GM12874 (cell line): ENCODE data around the gene RAPGEF1.

Experiments
- TF ChIP-seq, protein P1 (sequence below): IDR thresholded peaks from 2 replicates; pipeline ENCODE4 v1.5.1; 2011; ENCODE audit warnings: low read depth, mild to moderate bottlenecking, control low read depth, low read length, moderate library complexity; ENCODE audit not compliant: insufficient read depth

RAPGEF1 gene

DNA sequence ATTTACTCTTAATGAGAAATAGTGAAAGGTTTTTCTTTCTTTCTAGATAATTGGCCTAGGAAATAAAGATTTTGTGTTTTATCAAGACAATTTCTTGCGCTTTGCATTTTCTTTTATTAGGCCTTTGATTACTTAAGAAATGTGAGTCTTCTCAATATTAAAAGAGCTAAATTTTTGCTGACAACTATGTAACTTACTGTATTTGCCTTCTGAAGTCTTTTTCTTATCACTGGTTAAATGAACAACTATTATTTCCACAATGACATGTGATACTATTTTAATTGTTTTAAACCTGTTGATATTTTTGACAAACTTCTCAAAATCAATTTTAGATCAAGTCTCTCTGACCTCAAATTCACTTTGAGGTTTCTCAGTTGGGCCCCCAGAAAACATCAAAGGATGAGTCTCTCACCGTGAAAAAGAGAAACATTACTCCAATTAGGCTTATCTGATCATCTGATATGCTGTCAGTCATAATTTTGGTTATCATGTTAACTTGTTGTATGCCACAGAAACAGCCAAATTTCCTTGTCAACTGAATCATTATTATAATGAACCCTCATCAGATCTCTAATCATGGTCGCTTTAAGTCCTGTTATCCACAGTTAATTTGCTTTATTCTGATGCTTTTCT lies 48.8 kb downstream of the RAPGEF1 start:
- TF ChIP-seq, protein P1, sequence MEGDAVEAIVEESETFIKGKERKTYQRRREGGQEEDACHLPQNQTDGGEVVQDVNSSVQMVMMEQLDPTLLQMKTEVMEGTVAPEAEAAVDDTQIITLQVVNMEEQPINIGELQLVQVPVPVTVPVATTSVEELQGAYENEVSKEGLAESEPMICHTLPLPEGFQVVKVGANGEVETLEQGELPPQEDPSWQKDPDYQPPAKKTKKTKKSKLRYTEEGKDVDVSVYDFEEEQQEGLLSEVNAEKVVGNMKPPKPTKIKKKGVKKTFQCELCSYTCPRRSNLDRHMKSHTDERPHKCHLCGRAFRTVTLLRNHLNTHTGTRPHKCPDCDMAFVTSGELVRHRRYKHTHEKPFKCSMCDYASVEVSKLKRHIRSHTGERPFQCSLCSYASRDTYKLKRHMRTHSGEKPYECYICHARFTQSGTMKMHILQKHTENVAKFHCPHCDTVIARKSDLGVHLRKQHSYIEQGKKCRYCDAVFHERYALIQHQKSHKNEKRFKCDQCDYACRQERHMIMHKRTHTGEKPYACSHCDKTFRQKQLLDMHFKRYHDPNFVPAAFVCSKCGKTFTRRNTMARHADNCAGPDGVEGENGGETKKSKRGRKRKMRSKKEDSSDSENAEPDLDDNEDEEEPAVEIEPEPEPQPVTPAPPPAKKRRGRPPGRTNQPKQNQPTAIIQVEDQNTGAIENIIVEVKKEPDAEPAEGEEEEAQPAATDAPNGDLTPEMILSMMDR, result no peak

DNA sequence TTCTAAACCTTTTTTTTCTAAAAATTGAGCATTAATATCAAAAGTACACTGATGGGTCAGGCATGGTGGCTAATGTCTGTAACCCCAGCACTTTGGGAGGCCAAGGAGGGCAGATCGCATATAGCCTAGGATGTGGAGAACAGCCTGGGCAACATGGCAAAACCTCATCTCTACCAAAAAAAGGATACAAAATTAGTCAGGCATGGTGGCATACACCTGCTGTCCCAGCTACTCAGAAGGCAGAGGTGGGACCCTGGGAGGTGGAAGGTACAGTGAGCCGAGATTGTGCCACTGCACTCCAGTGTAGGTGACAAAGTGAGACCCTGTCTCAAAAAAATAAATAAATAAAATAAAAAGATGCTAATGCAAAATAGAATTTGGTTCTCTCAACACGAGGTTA lies 49.4 kb downstream of the RAPGEF1 start:
- TF ChIP-seq, protein P1, result no peak

DNA sequence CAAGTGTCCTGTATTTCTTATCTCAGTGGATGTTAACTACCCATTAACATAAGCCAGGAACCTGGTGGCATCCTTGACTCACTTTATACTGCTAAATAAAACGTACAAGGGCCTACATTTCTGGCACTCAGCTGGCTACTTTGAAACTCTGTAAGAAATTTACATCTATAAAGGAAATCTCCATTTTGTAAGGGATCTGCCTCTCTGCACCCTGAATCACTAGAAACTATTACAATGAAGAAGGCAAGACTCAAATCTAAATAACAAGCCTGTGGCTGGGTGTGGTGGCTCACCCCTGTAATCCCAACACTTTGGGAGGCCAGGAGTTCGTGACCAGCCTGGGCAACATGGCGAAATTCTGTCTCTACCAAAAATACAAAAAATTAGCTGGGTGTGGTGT lies 51.5 kb downstream of the RAPGEF1 start:
- TF ChIP-seq, protein P1, result no peak

DNA sequence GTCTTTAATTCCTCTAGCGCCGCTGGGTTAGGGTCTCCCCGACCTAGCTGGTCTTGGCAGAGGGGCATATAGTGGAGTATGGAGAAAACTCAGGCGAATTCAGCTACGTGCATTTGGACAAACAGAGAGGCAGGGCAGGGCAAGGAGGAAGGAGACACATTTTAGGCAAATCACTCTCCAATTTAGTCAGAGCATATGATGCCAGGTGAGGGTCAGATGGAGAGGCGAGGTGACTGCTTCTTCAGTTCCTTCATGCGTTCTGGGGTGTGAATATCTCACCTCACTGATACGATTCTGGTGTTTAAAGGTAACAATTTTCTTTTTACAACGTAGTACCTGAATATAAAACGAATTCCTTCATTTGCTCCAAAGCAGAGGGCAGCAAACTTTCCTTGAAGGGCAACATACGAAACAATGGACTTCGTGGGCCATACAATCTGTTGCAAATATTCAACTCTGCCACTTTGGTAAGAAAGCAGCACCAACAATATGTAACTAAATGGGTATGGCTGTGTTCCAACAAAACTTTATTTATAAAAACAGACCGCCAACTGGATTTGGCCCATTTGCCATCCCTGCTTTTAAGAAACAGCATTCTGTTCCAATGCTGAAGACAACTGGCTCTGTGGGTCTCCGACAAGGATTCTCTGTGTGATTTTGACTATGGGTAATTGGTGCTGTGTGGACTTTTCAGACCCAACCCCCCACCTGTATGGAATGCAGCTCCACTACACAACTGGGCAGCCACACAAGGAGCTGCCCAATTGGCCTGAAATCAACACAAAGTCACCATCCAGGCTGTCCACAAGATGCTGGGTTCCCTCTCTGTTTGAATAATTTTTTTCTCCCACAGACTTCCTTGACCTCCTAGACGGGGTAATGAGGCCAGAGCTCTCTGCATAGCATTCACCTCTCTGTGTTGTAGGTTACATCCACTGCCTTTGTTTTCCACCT lies 53.8 kb downstream of the RAPGEF1 start:
- TF ChIP-seq, protein P1, result no peak

DNA sequence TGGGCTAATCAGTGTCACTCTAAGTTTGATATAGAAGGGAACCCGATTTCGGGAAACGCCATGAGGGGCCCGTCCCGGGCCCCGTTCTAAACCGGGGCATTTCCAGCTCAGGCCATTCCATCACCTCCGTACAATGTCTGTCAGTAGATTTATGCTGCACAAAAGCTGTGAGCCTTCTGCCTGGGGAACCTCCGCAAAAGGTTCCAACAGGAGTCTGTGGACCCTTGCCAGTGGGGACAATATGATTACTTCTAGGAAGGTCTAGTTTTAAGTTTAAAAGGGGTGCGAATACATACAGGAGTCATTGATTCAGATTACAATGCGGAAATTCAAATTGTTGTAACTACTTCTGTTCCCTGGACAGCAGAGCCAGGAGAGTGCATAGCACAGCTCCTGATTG lies 57.6 kb downstream of the RAPGEF1 start:
- TF ChIP-seq, protein P1, result no peak

DNA sequence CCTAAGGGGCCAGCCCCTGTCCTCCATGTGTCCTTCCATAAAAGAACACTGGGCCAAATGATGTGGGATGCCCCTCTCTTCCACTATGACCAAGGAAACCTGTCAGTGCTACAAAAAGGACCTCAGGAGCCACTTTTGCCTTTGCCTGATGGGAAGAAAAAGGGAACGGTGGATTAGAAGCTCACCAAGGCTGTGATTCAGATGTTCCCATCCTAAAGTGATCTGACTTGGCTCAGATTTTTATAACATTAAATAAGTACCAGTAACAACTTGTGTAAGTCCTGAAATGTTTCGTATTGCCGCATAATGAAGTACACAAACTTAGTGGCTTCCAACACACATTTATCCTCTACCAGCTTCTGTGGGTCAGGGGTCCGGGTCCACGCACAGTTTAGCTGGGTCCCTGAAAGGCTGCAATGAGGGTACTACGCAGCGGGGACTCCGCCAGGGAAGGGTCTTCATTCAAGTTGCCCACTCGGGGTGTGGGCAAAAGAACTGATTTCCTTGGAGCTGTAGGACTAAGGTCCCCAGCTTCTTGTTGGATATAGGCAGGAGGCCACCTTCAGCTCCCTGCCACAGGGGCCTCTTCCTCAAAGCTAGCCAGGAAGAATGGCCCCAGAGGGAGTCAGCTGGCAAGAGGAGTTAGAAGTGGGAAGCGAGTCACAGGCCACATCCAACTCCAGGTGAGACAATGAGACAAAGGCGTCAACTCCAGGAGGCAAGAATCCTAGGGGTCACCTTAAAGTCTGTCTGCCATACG lies 60.4 kb downstream of the RAPGEF1 start:
- TF ChIP-seq, protein P1, result no peak
